B cell (primary cell): ENCODE data around the gene UBE3C. TPM values are rescaled to one million over a fixed set of nuclear protein-coding genes. Genes with fewer than 3 reads are reported as not detected.

Experiments used
- ATAC-seq: fragments of 200-7000 bp; cut with Tn5 transposase; one replicate; pipeline ENCODE4 v1.10.0; 2021; ENCODE audit warnings: low read depth, mild to moderate bottlenecking, moderate number of reproducible peaks, moderate library complexity
- CTCF ChIA-PET: fragments of 350-600 bp; sonication (Branson Sonifier 250); formaldehyde crosslinking; loops from one replicate; lab custom pipeline; 2021; ENCODE audit warnings: antibody characterized with exemption, inconsistent platforms; lab: Charles Lee
- POLR2A ChIA-PET: fragments of 350-600 bp; sonication (Branson Sonifier 250); formaldehyde crosslinking; loops from one replicate; lab custom pipeline; 2021; ENCODE audit warnings: antibody characterized with exemption; lab: Charles Lee
- DNase-seq: peaks from one replicate; pipeline ENCODE4 v3.0.0; 2013
- H2AFZ ChIP-seq: 2 replicates; pipeline ENCODE4 v1.6.1; 2012; ENCODE audit warnings: mild to moderate bottlenecking, low read depth, low read length; ENCODE audit not compliant: insufficient read depth, poor library complexity, severe bottlenecking
- H3K27ac ChIP-seq, 2 donors: 1 replicate in 1 of 2; 2 replicates in 1 of 2; pipeline ENCODE4 v1.5.1; 2012 to 2013; ENCODE audit warnings: low read length in 2 of 2, mild to moderate bottlenecking in 2 of 2, moderate library complexity in 1 of 2
- H3K27me3 ChIP-seq, 4 experiments: fragments of 200-600 bp in 1 of 4; sonication (generic) in 1 of 4; replicated peaks in 1 of 4; 1 replicate in 2 of 4; 2 replicates in 2 of 4; pipeline versions ENCODE4 v1.6.1 to v1.7.0; 2013 to 2016; ENCODE audit warnings: low read length in 3 of 4, mild to moderate bottlenecking in 2 of 4, mixed read lengths in 1 of 4, moderate library complexity in 1 of 4; ENCODE audit not compliant: insufficient read depth in 4 of 4, control insufficient read depth in 3 of 4; ENCODE audit errors: control extremely low read depth in 1 of 4
- H3K36me3 ChIP-seq, 2 experiments: replicated peaks in 1 of 2; 1 replicate in 1 of 2; 2 replicates in 1 of 2; pipeline versions ENCODE4 v1.6.1 to v1.7.1; 2013; ENCODE audit warnings: low read length in 1 of 2; ENCODE audit not compliant: insufficient read depth in 2 of 2, control insufficient read depth in 1 of 2; ENCODE audit errors: control extremely low read depth in 1 of 2, extremely low read depth in 1 of 2
- H3K4me1 ChIP-seq, 2 donors: fragments of 200-600 bp in 1 of 2; sonication (generic) in 1 of 2; 1 replicate in 1 of 2; 2 replicates in 1 of 2; pipeline versions ENCODE4 v1.5.1 to v1.6.1; 2013 to 2017; ENCODE audit warnings: low read length in 2 of 2; ENCODE audit not compliant: control insufficient read depth in 2 of 2, insufficient read depth in 2 of 2
- H3K4me2 ChIP-seq: replicated peaks from 2 replicates; pipeline ENCODE3; 2012; ENCODE audit warnings: mild to moderate bottlenecking, low read depth, low read length; ENCODE audit not compliant: poor library complexity, severe bottlenecking
- H3K4me3 ChIP-seq, 5 experiments: fragments of 200-600 bp in 1 of 5; sonication (generic) in 1 of 5; 1 replicate in 3 of 5; 2 replicates in 2 of 5; pipeline versions ENCODE4 v1.5.1 to v1.7.0; 2011 to 2016; ENCODE audit warnings: low read length in 4 of 5, mild to moderate bottlenecking in 4 of 5, low read depth in 2 of 5, control low read depth in 1 of 5, moderate library complexity in 1 of 5; ENCODE audit not compliant: insufficient read depth in 1 of 5; ENCODE audit errors: control extremely low read depth in 1 of 5, extremely low read depth in 1 of 5
- H3K79me2 ChIP-seq: fragments of 200-600 bp; sonication (generic); one replicate; pipeline ENCODE4 v1.6.0; 2016; ENCODE audit warnings: low read length; ENCODE audit not compliant: control insufficient read depth, insufficient read depth
- H3K9ac ChIP-seq: fragments of 200-600 bp; sonication (generic); 2 replicates; pipeline ENCODE4 v1.6.1; 2017; ENCODE audit warnings: mild to moderate bottlenecking, low read length, moderate library complexity
- H3K9me3 ChIP-seq, 3 donors: one replicate each; pipeline versions ENCODE4 v1.6.1 to v1.7.1; 2013; ENCODE audit warnings: low read length in 2 of 3; ENCODE audit not compliant: control insufficient read depth in 2 of 3, insufficient read depth in 1 of 3; ENCODE audit errors: control extremely low read depth in 1 of 3
- H4K20me1 ChIP-seq: 2 replicates; pipeline ENCODE4 v1.6.0; 2012; ENCODE audit warnings: mild to moderate bottlenecking, low read length; ENCODE audit not compliant: insufficient read depth, control insufficient read depth, poor library complexity, severe bottlenecking
- H3K27ac Mint-ChIP-seq: one replicate; pipeline ENCODE4 v1.8.0; 2021; ENCODE audit warnings: mixed read lengths
- H3K27me3 Mint-ChIP-seq: one replicate; pipeline ENCODE4 v1.8.0; 2021; ENCODE audit warnings: mixed read lengths
- H3K4me1 Mint-ChIP-seq: one replicate; pipeline ENCODE4 v1.8.0; 2021; ENCODE audit warnings: mixed read lengths
- H3K4me3 Mint-ChIP-seq: one replicate; pipeline ENCODE4 v1.8.0; 2021; ENCODE audit warnings: mixed read lengths
- H3K9me3 Mint-ChIP-seq: one replicate; pipeline ENCODE4 v1.8.0; 2022; ENCODE audit warnings: mixed read lengths; ENCODE audit not compliant: insufficient read depth
- CTCF ChIP-seq: fragments of 200-600 bp; IDR thresholded peaks from one replicate; pipeline ENCODE4 v1.8.0; 2022; ENCODE audit warnings: antibody characterized with exemption, mild to moderate bottlenecking
- EZH2 ChIP-seq: IDR thresholded peaks from 2 replicates; pipeline ENCODE4 v1.6.1; 2012; ENCODE audit warnings: borderline replicate concordance, low read depth, mild to moderate bottlenecking, moderate library complexity, low read length; ENCODE audit not compliant: insufficient read depth, poor library complexity, severe bottlenecking
- WGBS: methylation state at CpG from one replicate; pipeline ENCODE4 v1.1.5; 2013; ENCODE audit warnings: missing lambda C conversion rate; ENCODE audit not compliant: insufficient coverage; 5-methylcytosine and 5-hydroxymethylcytosine counted together
- intact Hi-C: fragments of 100-400 bp; cut with micrococcal nuclease; formaldehyde crosslinking; loops from one replicate; pipeline ENCODE4 v1.10.0; 2022
- polyA plus RNA-seq: library from polyadenylated mRNA; depleted of rRNA; stranded (reverse); fragments of >200 nt; gene quantifications from 2 replicates; pipeline ENCODE4 v1.2.3, GENCODE V29; 2012
- total RNA-seq, 2 donors: library from RNA; stranded (reverse); fragments of 120-200 nt in 1 of 2; gene quantifications; 1 replicate in 1 of 2; 2 replicates in 1 of 2; pipeline versions ENCODE4 v1.2.3 to v1.2.4, GENCODE V29; 2013 to 2022

UBE3C gene
- total and polyA plus RNA-seq, 2 donors (not counting 1 experiment from before 2014, with no cell fraction given): 17.8 to 66.5 TPM

GRCh38 chr7:157193274-157193673 is 54.5 kb downstream of the UBE3C start:
- Mint-ChIP-seq H3K27me3 (no peaks in the 10 kb centered on the region), H3K4me3 (no peak overlapping the region), H3K4me1 (no peaks in the 10 kb centered on the region), H3K27ac (no peak overlapping the region), H3K9me3 (no peaks in the 10 kb centered on the region)
- Histone ChIP-seq H3K9me3 (no peaks in the 10 kb centered on the region), H3K27ac (no peak overlapping the region), H3K9ac (no peak overlapping the region), H4K20me1 (no peaks in the 10 kb centered on the region), H2AFZ (no peak overlapping the region), H3K79me2 (no peaks in the 10 kb centered on the region), H3K4me3 (no peak overlapping the region), H3K4me1 (no peaks in the 10 kb centered on the region), H3K36me3 (peaks cover 12 to 69% of the 10 kb centered on the region in 2 experiments), H3K27me3 (no peaks in the 10 kb centered on the region), H3K4me2 (no peak overlapping the region)
- TF ChIP-seq CTCF (no peak), EZH2 (no peak)
- intact Hi-C loops: no loop called here
- ChIA-PET CTCF (no interaction called here), POLR2A (no interaction called here)
- WGBS: 92% methylated on average over 2 of the region's 4 CpGs
- DNase-seq: no peak
- no peak for ATAC-seq

GRCh38 chr7:157194948-157195347 is 56.2 kb downstream of the UBE3C start:
- H3K27me3 ChIP-seq: no peaks in the 10 kb centered on the region
- CTCF ChIA-PET: no interaction called here
- H3K4me1 Mint-ChIP-seq: no peaks in the 10 kb centered on the region
- H3K9me3 Mint-ChIP-seq: no peaks in the 10 kb centered on the region
- TF ChIP-seq EZH2: no peak
- no peak for ATAC-seq
- DNase-seq: no peak
- WGBS: no CpG with 5 or more reads among the region's 3 CpGs
- no peak overlapping the region for H3K4me3 Mint-ChIP-seq
- H3K36me3 ChIP-seq: peaks cover 6 to 62% of the 10 kb centered on the region in 2 experiments
- H3K4me1 ChIP-seq: no peaks in the 10 kb centered on the region
- no peak overlapping the region for H3K9ac ChIP-seq
- no peaks in the 10 kb centered on the region for H3K79me2 ChIP-seq
- H3K27me3 Mint-ChIP-seq: no peaks in the 10 kb centered on the region
- H2AFZ ChIP-seq: no peak overlapping the region
- H3K27ac Mint-ChIP-seq: no peak overlapping the region
- H3K4me3 ChIP-seq: no peak overlapping the region
- no peak overlapping the region for H3K27ac ChIP-seq
- no peaks in the 10 kb centered on the region for H3K9me3 ChIP-seq
- no peaks in the 10 kb centered on the region for H4K20me1 ChIP-seq
- intact Hi-C loops: no loop called here
- H3K4me2 ChIP-seq: no peak overlapping the region
- POLR2A ChIA-PET: no interaction called here
